SK-N-SH (cell line): ENCODE results near the gene PTK6.

Experiments
- ELF1 ChIP-seq: IDR thresholded peaks from 2 replicates; pipeline ENCODE4 v1.4.0; 2012
- POLR2AphosphoS5 ChIP-seq: IDR thresholded peaks from 2 replicates; pipeline ENCODE4 v1.6.1; 2012; ENCODE audit warnings: low read depth, low read length
- RAD21 ChIP-seq: IDR thresholded peaks from 2 replicates; pipeline ENCODE4 v1.6.1; 2012; ENCODE audit warnings: mild to moderate bottlenecking, low read length
- RCOR1 ChIP-seq: fragments of 150-350 bp; IDR thresholded peaks from 2 replicates; pipeline ENCODE4 v1.6.1; 2017; ENCODE audit warnings: antibody characterized with exemption, low read length
- TEAD4 ChIP-seq: IDR thresholded peaks from 2 replicates; pipeline ENCODE4 v1.4.0; 2012; ENCODE audit warnings: mild to moderate bottlenecking, borderline replicate concordance; ENCODE audit not compliant: insufficient read depth
- TF ChIP-seq, protein P1 (sequence below): fragments of 200-600 bp; sonication (generic); IDR thresholded peaks from 2 replicates; pipeline ENCODE4 v1.6.1; 2017; ENCODE audit warnings: antibody characterized with exemption, mild to moderate bottlenecking, moderate library complexity
- TF ChIP-seq, protein P2 (sequence below): IDR thresholded peaks from 2 replicates; pipeline ENCODE4 v1.4.0; 2012; ENCODE audit warnings: low read depth
- TF ChIP-seq, protein P3 (sequence below): IDR thresholded peaks from 2 replicates; pipeline ENCODE4 v1.6.1; 2012; ENCODE audit warnings: mild to moderate bottlenecking, low read depth, low read length, moderate library complexity

DNA sequence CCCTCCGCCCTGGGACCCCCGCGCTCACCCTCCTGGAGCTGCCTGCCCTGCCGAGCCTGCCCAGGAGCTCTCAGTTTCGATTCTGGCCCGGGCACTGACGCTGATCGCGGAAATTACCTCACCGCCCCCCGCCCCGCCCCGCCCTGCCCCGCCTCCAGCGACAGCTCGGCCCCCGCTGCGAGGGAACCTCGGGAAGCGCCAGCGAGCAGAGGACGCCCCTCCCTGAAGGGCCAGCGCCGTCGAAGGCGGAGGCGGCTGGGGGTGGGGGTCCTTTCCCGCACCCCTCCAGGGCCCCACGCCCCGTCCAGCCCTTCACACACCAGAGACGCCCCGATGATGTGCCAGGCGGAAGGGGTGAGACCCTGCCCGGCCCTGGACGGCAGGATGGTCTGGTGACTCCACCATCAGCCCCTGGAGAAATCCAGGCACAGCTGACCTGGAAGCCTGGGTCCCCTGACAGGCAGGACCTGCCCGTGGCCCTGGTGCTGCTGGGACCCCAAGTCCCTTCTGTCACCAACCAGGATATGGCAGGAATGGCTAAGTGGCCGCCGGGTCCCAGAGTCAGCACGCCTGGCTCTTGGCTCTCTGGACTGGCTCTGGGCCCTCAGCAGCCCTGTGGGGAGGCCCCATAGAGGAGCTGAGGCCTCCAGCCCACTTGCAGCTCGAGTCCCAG, 37.1 kb upstream of the PTK6 start, which contains the start of gene HELZ2:
- TF ChIP-seq ELF1 (no peak), RCOR1 (no peak), TEAD4 (no peak), POLR2AphosphoS5 (peak; percentile 52), RAD21 (no peak)
- TF ChIP-seq, protein P1, sequence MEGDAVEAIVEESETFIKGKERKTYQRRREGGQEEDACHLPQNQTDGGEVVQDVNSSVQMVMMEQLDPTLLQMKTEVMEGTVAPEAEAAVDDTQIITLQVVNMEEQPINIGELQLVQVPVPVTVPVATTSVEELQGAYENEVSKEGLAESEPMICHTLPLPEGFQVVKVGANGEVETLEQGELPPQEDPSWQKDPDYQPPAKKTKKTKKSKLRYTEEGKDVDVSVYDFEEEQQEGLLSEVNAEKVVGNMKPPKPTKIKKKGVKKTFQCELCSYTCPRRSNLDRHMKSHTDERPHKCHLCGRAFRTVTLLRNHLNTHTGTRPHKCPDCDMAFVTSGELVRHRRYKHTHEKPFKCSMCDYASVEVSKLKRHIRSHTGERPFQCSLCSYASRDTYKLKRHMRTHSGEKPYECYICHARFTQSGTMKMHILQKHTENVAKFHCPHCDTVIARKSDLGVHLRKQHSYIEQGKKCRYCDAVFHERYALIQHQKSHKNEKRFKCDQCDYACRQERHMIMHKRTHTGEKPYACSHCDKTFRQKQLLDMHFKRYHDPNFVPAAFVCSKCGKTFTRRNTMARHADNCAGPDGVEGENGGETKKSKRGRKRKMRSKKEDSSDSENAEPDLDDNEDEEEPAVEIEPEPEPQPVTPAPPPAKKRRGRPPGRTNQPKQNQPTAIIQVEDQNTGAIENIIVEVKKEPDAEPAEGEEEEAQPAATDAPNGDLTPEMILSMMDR = no peak
- TF ChIP-seq, protein P2, sequence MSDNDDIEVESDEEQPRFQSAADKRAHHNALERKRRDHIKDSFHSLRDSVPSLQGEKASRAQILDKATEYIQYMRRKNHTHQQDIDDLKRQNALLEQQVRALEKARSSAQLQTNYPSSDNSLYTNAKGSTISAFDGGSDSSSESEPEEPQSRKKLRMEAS = no peak
- TF ChIP-seq, protein P3, sequence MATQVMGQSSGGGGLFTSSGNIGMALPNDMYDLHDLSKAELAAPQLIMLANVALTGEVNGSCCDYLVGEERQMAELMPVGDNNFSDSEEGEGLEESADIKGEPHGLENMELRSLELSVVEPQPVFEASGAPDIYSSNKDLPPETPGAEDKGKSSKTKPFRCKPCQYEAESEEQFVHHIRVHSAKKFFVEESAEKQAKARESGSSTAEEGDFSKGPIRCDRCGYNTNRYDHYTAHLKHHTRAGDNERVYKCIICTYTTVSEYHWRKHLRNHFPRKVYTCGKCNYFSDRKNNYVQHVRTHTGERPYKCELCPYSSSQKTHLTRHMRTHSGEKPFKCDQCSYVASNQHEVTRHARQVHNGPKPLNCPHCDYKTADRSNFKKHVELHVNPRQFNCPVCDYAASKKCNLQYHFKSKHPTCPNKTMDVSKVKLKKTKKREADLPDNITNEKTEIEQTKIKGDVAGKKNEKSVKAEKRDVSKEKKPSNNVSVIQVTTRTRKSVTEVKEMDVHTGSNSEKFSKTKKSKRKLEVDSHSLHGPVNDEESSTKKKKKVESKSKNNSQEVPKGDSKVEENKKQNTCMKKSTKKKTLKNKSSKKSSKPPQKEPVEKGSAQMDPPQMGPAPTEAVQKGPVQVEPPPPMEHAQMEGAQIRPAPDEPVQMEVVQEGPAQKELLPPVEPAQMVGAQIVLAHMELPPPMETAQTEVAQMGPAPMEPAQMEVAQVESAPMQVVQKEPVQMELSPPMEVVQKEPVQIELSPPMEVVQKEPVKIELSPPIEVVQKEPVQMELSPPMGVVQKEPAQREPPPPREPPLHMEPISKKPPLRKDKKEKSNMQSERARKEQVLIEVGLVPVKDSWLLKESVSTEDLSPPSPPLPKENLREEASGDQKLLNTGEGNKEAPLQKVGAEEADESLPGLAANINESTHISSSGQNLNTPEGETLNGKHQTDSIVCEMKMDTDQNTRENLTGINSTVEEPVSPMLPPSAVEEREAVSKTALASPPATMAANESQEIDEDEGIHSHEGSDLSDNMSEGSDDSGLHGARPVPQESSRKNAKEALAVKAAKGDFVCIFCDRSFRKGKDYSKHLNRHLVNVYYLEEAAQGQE = no peak
